Measurements from ENCODE around the gene AHDC1. TPM values are rescaled to one million over a fixed set of nuclear protein-coding genes. Genes with fewer than 3 reads are reported as not detected.
A peak's percentile ranks its signal among the peaks of the same experiment; 100 is the strongest.

The AHDC1 gene
- total and polyA plus RNA-seq, 9 of the 15 experiments (the other 6 are each of a cell fraction or from before 2014, with no cell fraction given): 0.21 to 36.4 (median 4.7) TPM

GRCh38 chr1:27650539-27651175, 46.7 kb upstream of the AHDC1 start (continued):
- no peak for TF ChIP-seq MBD2 (IDR thresholded peaks at IDR 0.05; ENCODE audit: borderline replicate concordance, low read depth)
- TF ChIP-seq TRIM28 (IDR thresholded peaks at IDR 0.05): no peak
- TF ChIP-seq U2AF2 (optimal IDR thresholded peaks at IDR 0.05; ENCODE audit: low read depth, low read length): no peak
- no peak for TF ChIP-seq ZNF609 (CRISPR knock-in tag; IDR thresholded peaks at IDR 0.05; ENCODE audit: borderline replicate concordance)
- TF ChIP-seq ZNF589 (CRISPR knock-in tag; IDR thresholded peaks at IDR 0.05; ENCODE audit: low read depth): no peak
- peak; percentile 87 for TF ChIP-seq L3MBTL2 (IDR thresholded peaks at IDR 0.05)

All from K562 (cell line).